Measurements from ENCODE around the gene MLXIP.

DNA sequence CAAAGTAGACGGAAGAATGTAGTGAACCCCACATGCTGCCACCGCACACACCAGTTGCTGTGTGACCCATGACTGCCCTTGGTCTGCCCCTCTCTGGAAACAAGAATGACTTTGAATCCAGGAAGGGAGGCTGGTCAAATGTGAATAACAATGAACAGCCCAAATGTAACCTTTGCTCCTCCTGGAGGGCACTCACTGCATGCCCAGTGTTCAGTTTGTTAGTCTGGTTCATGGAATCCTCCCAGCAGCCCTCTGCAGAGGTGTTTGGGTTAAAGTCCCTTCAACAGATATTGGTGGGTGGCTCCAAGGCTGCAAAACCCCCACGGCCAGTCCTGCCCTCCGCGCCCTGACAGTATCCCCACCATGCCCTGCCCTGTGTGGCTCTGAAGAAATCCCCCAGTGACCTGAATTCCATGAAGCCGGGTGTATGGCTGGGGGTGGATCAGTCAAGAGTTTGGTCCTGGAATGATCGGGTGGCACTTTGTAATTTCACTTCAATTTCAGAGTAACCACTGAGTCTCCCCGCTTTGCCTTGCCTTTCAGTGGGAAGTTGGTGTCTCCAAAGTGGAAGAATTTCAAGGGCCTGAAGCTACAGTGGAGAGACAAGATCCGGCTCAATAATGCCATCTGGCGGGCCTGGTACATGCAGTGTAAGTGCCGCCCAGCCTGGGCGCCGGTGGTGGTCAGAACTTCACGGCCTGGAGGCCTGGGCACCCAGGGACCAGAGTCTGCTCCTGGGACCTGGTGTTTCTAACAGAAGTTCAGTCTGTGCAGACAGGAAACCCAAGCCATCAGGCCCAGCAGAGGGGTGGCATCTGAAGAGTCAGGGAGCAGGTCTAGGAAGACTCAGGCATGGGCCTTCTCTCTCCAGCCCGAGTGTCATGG lies 48.4 kb downstream of the MLXIP start:
- TF ChIP-seq, protein P1, sequence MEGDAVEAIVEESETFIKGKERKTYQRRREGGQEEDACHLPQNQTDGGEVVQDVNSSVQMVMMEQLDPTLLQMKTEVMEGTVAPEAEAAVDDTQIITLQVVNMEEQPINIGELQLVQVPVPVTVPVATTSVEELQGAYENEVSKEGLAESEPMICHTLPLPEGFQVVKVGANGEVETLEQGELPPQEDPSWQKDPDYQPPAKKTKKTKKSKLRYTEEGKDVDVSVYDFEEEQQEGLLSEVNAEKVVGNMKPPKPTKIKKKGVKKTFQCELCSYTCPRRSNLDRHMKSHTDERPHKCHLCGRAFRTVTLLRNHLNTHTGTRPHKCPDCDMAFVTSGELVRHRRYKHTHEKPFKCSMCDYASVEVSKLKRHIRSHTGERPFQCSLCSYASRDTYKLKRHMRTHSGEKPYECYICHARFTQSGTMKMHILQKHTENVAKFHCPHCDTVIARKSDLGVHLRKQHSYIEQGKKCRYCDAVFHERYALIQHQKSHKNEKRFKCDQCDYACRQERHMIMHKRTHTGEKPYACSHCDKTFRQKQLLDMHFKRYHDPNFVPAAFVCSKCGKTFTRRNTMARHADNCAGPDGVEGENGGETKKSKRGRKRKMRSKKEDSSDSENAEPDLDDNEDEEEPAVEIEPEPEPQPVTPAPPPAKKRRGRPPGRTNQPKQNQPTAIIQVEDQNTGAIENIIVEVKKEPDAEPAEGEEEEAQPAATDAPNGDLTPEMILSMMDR (conservative IDR thresholded peaks at IDR 0.05; ENCODE audit: low read length) = no peak
- TF ChIP-seq EZH2phosphoT487 (IDR thresholded peaks at IDR 0.05; ENCODE audit: borderline replicate concordance) = no peak

Measured in Loucy (cell line).